ENCODE data around the gene XPC.

XPC gene

GRCh38 chr3:14206548-14207177, 28.3 kb upstream of the XPC start:
- no peak for DNase-seq

GRCh38 chr3:14204515-14205284, 26.3 kb upstream of the XPC start:
- DNase-seq = no peak

- peak; percentile 39 to 62 for DNase-seq
These were observed 25.2 kb upstream of the XPC start for GRCh38 chr3:14203521-14204079.

GRCh38 chr3:14202874-14203520, 24.6 kb upstream of the XPC start:
- no peak for DNase-seq

GRCh38 chr3:14201940-14202684, 23.7 kb upstream of the XPC start:
- DNase-seq = no peak

- no peak for DNase-seq
These were observed 22.4 kb upstream of the XPC start for GRCh38 chr3:14200841-14201240.

- DNase-seq = no peak
These were observed 21.9 kb upstream of the XPC start for GRCh38 chr3:14200276-14200675.

GRCh38 chr3:14199641-14200040, 21.2 kb upstream of the XPC start:
- no peak for DNase-seq

DNA sequence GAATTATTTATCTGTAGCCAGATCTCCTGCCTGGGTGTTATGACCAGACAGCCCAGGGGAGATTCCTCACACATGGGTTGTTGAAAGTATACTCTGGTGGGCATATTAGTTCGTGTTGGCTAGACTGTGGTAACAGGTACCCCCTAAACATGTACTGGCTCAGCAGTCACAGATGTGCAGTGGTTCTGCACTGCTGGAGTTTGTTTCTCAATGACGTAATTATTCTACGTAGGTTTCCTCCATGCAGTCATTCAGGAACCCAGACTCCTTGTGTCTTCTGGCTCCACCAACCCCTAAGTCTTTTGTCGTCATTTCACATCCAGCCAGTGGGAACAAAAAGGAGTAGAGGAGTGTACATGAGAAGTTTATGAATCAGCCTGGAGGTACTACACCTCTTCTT, 16.5 kb upstream of the XPC start:
- DNase-seq = no peak

GRCh38 chr3:14188041-14188754, 9.8 kb upstream of the XPC start:
- DNase-seq = no peak

- DNase-seq = no peak
These were observed 8.6 kb upstream of the XPC start for GRCh38 chr3:14186854-14187458.

- DNase-seq = no peak
These were observed 4.7 kb upstream of the XPC start for GRCh38 chr3:14183015-14183577.

DNA sequence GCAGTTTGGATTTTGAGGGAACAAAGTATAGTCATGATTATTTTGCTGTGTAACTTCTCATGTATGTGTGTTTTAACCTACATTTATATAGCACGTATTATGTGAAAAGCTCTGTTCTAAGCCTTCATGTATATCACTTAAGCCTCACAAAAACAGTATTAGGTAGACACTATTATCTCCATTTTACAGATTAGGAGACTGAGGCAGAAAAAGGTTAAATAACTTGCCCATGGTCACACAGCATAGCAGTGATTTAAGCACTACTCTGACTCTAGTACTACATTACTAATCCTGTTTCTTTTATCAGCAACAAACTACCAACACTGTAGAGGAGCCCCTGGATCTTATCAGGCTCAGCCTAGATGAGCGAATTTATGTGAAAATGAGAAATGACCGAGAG, 2.9 kb upstream of the XPC start:
- no peak for DNase-seq

GRCh38 chr3:14179795-14180194, 1.4 kb upstream of the XPC start:
- no peak for DNase-seq

DNA sequence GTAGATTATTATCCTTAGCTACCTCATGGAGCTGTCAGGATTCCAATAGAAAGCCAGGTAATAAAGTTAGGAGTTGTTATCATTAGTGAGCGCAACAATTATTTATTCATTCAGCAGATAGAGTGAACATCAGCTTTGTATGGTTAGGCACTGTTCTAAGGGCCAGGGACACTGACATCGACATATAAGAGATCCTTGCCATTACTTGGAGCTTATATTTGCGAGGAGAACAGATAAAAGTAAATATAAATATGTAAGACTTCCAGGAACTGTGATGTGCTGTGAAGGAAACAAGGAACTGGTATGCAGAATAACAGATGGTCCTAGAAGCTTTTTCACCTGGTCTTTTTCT, 689 bp upstream of the XPC start:
- DNase-seq = no peak

GRCh38 chr3:14177580-14178246, 688 bp downstream of the XPC start:
- DNase-seq = no peak

DNA sequence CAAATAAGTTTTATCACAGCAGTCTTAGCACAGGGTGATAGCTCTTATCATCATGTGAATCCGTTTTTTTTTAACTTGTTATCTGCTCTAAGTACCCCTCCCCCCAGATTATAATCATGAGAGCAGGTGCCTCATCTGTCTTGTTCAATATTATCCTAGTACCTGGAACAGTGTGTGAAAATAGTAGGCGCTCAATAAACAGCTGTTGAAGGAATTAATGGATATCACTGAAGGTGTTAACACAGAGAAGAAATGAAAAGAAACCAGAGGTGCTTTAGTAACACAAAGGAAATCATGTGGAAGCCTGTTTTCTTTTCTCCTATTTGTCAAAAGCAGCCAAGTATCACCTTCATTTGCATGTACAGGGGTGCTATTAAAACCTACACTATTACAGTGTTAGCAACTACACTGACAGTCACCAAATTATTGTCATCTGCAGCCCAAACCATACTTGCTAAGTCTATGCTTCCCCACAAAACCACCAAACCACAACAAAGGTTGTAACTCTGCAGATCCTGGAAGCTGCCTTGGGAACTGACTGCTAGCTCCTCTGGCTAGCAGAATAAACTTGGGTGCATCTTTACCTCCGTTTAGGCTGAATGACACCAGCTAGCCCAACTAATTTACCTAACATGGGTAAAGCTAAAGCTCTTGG, 2.9 kb downstream of the XPC start:
- peak in 1 of 2 experiments; percentile 29 for DNase-seq

DNA sequence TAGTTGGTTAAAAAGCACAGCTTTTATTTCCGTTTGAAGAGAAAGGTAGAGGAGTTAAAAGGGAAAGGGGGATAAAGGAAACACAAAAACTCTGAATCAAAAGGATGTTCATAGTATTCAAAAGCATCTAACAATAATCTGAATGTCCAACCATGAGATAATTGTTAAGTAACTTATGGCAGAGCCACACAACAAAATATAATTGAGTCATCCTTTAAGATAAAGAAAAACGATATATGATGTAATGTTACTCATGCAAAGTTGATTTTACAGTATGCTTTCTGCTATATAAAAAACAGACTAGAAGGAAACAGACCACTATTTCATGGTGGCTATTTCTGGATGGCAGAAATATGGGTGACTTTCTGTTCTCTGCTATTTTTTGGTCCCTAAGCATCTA, 3.9 kb downstream of the XPC start:
- DNase-seq = no peak

- DNase-seq = no peak
These were observed 5.9 kb downstream of the XPC start for GRCh38 chr3:14172496-14172895.

DNA sequence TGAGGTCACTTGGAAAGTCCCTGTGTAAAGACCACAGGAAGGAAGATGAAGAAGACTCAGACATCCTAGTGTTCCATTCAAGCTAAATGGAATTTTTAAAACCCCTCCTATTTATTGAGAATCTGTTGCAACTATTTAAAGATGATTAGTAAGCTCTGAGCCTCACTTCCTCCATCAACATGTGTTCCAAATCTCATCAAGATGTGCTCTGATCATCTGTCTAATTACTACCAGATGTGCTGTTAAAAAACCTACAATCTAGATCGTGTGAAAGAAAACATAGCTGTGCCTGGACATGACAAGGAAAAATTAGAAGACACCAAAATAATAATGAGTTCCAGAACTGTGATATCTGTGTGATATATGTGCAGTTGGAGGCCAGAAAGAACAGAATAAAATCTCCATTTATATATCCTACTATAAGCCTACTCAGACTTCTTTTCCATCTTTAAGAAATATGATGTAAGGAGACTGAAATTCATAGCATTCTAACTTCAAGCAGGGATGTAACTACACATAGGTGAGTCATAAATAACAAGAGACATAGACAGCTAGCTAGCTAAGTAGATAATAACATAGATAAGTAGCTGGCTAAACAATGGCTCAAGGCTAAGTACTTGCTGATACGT, 7.8 kb downstream of the XPC start:
- no peak for DNase-seq
